Measurements from ENCODE around the gene XIRP2. TPM values are rescaled to one million over a fixed set of nuclear protein-coding genes. Genes with fewer than 3 reads are reported as not detected.

XIRP2 gene
- total RNA-seq, 1 donor from 2014 or later, result 0.05 TPM

- no peak for TF ChIP-seq CTCF (conservative IDR thresholded peaks at IDR 0.05)
- no peaks in the 10 kb centered on the region for H3K36me3 Mint-ChIP-seq (ENCODE audit: low read depth)
- no peak for DNase-seq (ENCODE audit: low read depth, low spot score)
- H3K4me1 Mint-ChIP-seq, result no peaks in the 10 kb centered on the region
- H3K4me3 Mint-ChIP-seq, result no peak overlapping the region
- H3K9me3 Mint-ChIP-seq, result no peaks in the 10 kb centered on the region
- H3K27ac Mint-ChIP-seq (ENCODE audit: unreplicated experiment), result no peak overlapping the region
- no peaks in the 10 kb centered on the region for H3K27me3 Mint-ChIP-seq (ENCODE audit: low read depth)
Measured at GRCh38 chr2:167151894-167152293, 263.6 kb downstream of the XIRP2 start.

- H3K4me3 Mint-ChIP-seq, result no peak overlapping the region
- H3K4me1 Mint-ChIP-seq, result no peaks in the 10 kb centered on the region
- no peak for TF ChIP-seq CTCF (conservative IDR thresholded peaks at IDR 0.05)
- no peak for DNase-seq (ENCODE audit: low read depth, low spot score)
- H3K27ac Mint-ChIP-seq (ENCODE audit: unreplicated experiment), result no peak overlapping the region
- H3K9me3 Mint-ChIP-seq, result peaks cover 8% of the 10 kb centered on the region
- H3K27me3 Mint-ChIP-seq (ENCODE audit: low read depth), result no peaks in the 10 kb centered on the region
- peaks cover 9% of the 10 kb centered on the region for H3K36me3 Mint-ChIP-seq (ENCODE audit: low read depth)
Measured at GRCh38 chr2:167157523-167157922, 269.2 kb downstream of the XIRP2 start.

GRCh38 chr2:167177196-167177595 lies 288.9 kb downstream of the XIRP2 start:
- Mint-ChIP-seq H3K27ac (ENCODE audit: unreplicated experiment) (no peak overlapping the region), H3K4me3 (no peak overlapping the region), H3K27me3 (ENCODE audit: low read depth) (no peaks in the 10 kb centered on the region), H3K9me3 (peaks cover 9% of the 10 kb centered on the region), H3K4me1 (no peaks in the 10 kb centered on the region), H3K36me3 (ENCODE audit: low read depth) (no peaks in the 10 kb centered on the region)
- no peak for TF ChIP-seq CTCF (conservative IDR thresholded peaks at IDR 0.05)
- no peak for DNase-seq (ENCODE audit: low read depth, low spot score)

- no peak overlapping the region for H3K27ac Mint-ChIP-seq (ENCODE audit: unreplicated experiment)
- no peak for DNase-seq (ENCODE audit: low read depth, low spot score)
- H3K4me1 Mint-ChIP-seq, result no peaks in the 10 kb centered on the region
- H3K36me3 Mint-ChIP-seq (ENCODE audit: low read depth), result no peaks in the 10 kb centered on the region
- no peak for TF ChIP-seq CTCF (conservative IDR thresholded peaks at IDR 0.05)
- peaks cover 3% of the 10 kb centered on the region for H3K9me3 Mint-ChIP-seq
- H3K27me3 Mint-ChIP-seq (ENCODE audit: low read depth), result no peaks in the 10 kb centered on the region
- no peak overlapping the region for H3K4me3 Mint-ChIP-seq
Measured at GRCh38 chr2:167181134-167181533, 292.9 kb downstream of the XIRP2 start.

- H3K36me3 Mint-ChIP-seq (ENCODE audit: low read depth), result no peaks in the 10 kb centered on the region
- no peak for TF ChIP-seq CTCF (conservative IDR thresholded peaks at IDR 0.05)
- no peak overlapping the region for H3K4me3 Mint-ChIP-seq
- no peaks in the 10 kb centered on the region for H3K4me1 Mint-ChIP-seq
- no peak overlapping the region for H3K27ac Mint-ChIP-seq (ENCODE audit: unreplicated experiment)
- no peak for DNase-seq (ENCODE audit: low read depth, low spot score)
- no peaks in the 10 kb centered on the region for H3K9me3 Mint-ChIP-seq
- H3K27me3 Mint-ChIP-seq (ENCODE audit: low read depth), result no peaks in the 10 kb centered on the region
Measured at GRCh38 chr2:167181688-167182087, 293.4 kb downstream of the XIRP2 start.

GRCh38 chr2:167182403-167182802 lies 294.1 kb downstream of the XIRP2 start:
- Mint-ChIP-seq H3K36me3 (ENCODE audit: low read depth) (no peaks in the 10 kb centered on the region), H3K4me1 (no peaks in the 10 kb centered on the region), H3K27me3 (ENCODE audit: low read depth) (no peaks in the 10 kb centered on the region), H3K27ac (ENCODE audit: unreplicated experiment) (no peak overlapping the region), H3K4me3 (no peak overlapping the region), H3K9me3 (no peaks in the 10 kb centered on the region)
- TF ChIP-seq CTCF (conservative IDR thresholded peaks at IDR 0.05), result no peak
- no peak for DNase-seq (ENCODE audit: low read depth, low spot score)

Measured in neural crest cell (in vitro differentiated cells).